ELF-1 (cell line): ENCODE measurements around the gene BCAR3.

Experiments
- DNase-seq: peaks from one replicate; pipeline ENCODE4 v3.0.0-alpha.2; 2016; ENCODE audit warnings: low read depth, low spot score

The BCAR3 gene

DNA sequence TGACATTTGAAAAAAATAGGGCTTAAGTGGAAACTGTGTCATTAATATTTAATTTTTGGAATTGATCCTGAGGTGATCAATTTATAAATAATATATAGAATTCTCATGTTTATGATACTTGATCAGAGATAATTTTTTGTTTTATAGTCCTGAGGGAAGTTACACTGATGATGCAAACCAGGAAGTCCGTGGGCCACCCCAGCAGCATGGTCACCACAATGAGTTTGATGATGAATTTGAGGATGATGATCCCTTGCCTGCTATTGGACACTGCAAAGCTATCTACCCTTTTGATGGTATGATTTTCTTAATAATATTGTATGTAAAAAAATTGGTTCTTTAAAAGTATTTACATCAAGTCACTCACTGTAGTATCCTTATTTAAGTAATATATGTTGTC, 132.5 kb downstream of the BCAR3 start:
- no peak for DNase-seq

DNA sequence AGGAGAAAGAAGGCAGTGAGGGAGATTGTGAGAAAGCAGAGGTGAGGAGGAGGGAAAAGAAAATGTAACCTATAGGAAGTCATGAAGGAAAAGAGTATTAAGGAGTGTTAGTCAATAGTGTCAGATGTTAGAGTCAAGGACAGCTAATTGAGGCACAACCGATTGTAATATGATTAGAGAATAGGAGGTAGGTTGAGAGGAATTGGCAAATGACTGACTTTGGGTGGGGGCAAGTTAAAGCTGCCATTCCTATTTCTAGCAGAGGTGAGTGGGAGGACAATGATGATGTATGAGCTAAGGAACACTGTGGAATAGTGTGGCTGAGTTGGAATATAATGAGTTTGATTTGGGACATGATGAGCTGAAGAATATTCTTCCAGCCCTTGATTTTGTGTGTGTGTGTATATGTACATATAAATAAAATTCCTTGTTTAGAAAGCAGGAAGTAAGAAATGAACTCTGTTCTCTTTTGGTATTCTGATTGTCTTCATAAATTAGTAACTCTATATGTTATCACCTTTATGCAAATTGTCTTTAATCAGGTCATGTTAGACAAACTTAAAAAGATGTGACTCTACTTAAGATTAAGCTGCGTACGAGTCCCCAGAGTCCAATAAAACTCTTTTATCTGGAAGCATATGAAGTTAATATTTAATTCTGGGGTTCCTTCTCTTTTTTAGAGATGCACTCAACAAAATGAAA, 135.3 kb downstream of the BCAR3 start:
- no peak for DNase-seq

DNA sequence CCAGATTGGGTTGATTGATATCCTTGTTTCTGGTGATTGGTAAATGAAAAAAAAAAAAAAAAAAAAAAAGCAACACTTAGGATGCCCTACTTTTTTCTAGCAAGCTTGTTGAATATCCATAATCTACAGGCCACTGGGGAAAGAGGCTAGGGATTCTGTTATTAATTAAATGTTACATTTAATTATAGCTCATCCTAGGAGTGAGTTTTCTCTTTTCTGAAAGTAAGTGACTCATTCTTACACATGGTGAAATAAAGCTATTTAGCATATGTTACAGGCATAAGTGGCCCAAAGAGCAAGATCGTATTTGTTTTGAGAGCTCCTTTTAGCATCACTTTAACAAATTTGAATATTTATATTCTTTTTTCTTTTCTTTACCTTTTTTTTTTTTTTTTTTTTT, 139.2 kb downstream of the BCAR3 start:
- DNase-seq, result no peak

DNA sequence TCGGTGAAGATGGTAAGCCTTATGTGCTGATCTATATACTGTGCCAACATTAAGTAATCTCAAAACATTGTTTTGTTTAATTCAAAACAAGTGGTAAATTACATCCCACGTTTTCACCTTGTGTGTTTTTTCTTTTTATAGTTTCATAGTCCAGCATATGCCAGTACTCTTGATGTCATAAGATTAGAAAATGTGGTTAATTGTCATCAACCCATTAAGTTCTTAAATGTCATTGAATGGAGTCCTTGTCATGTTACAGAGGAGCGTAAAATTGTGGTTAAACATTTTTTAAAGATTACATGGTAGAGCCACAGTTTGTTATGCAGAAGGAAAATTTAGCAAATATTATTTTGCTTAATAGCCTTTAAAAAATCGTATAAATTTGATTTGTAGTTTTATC, 140.6 kb downstream of the BCAR3 start:
- no peak for DNase-seq

DNA sequence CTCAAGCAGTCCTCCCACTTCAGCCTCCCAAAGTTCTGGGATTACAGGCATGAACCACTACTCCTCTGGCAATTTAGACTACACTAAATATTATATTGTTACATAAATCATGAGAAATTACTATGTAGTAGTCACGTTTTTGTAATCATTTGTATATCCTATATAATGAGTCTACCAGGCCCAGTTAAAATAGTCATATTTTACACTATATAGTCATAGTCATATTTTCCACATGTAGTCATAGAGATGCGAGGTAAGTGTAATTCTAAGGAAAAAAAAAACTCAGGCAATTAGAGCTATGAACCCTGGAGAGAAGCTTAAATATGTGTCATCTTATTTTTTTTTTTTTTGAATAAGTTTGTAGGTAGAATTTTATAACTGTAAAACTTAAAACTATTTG, 143.7 kb downstream of the BCAR3 start:
- no peak for DNase-seq

DNA sequence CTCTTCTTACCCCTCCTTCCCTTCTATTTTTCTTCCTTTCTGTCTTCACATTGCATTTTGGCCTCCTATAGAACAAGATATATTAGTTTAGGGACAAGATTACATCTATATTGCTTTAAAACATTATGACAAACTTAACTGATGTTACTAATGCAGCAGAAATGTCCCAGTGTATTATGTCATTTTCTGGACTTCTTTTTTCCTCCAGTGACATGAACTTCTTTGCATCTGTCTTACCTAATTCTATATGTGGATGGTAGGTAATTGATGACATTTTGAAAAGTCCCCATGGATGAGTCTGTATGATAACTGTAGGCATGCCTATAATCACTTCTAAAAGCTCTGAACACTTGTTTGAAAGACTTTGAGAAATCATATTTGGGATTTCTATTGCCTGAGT, 144.2 kb downstream of the BCAR3 start:
- DNase-seq, result no peak

DNA sequence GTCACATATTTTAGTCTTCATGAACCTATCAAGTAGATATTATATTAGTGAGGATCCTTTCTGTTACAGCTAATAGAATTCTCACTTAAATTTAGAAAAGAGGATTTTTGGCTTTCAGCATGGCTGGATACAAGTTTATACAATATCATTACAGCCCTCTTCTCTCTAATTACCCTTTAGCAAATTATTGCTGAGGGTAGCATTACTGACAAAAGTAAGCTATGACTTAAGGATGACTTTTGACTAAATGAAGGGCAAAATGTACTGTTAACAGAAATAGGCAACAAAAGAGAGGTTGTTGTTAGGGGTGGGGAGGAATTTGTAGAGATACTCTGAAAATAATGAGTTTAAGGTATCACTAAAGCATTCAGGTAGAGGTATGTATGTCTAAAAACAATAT, 148.0 kb downstream of the BCAR3 start:
- DNase-seq, result no peak

DNA sequence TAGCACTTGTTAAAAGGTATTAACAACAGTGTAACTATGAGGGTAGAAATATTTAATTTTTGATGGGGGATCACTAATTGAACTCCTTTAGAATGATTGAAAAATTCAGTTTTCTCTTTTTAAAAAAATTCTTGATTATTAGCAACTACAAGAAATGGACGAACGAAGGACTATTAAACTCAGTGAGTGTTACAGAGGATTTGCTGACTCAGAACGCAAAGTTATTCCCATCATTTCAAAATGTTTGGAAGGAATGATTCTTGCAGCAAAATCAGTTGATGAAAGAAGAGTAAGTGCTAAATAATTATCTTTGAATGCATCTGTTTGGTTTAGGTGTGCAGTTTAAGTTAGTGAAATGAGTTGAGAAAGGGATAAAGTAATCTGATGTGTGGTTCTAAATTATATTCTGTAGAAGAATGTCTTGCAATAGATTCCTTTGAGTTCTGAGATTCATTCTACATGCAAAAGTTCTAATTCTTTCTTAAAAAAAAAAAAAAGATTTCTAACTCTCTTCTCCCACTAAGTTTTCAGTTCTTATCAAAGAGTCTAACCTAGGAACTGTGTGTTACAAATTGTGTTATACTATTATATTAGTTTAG, 148.8 kb downstream of the BCAR3 start:
- DNase-seq, result no peak

DNA sequence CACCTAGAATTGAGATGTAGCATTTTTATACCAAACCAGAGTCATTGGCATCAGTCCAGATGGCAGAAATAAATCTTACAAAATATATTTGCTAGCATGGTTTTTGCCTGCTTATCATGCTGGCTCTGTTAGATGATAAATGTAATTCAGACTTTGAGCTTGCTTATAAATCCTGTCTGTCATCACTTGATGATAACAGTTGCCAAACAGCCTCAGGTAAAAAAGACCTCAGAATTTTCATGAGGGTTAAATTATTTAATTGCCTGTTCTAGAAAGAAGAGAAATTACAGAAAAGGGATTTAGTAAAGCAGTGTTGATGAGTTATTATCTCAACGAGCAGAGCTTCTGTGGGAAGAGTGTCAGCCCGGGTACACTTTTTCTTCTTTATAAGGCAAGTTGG, 150.4 kb downstream of the BCAR3 start:
- DNase-seq, result no peak

DNA sequence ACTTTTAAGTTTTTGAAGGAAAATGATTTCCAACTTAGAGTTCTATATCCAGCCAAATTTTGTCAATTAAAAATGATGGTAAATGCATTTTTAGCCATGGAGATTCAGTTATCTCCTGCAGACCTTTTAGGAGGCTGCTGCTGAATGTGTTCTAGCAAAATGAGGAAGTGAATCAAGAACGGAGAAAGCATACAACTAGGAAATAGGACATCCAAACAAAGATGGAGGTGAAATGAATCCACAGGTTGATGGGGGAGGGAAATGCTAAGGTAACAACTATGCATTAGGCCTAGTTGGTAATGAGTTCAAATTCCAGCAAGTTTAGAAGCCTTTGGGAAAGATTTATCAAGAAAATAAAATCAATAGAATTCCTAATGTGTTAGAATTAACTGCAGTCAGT, 153.2 kb downstream of the BCAR3 start:
- DNase-seq, result no peak

DNA sequence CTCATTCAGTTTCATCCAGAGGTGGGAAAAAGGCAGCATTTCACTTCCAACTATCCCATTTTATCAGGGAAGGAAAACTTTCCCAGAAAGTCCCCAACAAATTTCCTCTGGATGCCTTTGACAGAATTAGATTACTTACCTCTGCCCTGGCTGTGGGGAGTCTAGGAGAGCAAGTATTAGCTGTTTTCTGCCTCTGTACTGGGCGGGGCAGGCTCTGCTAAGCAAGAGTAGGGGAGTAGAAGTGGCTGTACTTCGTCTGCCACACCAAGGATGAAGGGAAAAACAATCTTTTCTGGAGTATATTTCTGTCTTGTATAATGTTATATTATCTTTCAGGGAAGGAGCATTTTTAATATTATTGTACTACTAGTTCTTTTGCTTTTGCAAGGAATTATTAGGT, 155.2 kb downstream of the BCAR3 start:
- DNase-seq, result no peak

DNA sequence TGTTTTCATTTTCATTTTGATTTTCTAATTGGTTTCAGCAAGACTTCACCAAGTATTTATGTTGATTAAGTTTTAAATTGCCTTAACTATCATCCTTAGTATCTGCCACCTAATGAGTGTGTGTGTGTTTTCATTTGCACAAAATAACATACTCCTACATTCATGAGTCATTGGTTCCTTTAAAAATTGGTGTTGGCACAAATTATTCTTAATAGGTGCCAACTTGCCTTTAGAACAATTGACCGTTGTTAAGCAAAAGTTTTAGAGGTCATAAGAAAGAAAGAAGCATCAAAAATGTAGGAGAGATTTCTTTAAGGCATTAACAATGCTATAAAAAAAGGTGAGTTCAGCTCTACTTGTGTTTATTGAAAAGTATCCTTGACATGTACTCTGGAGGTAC, 156.2 kb downstream of the BCAR3 start:
- no peak for DNase-seq

DNA sequence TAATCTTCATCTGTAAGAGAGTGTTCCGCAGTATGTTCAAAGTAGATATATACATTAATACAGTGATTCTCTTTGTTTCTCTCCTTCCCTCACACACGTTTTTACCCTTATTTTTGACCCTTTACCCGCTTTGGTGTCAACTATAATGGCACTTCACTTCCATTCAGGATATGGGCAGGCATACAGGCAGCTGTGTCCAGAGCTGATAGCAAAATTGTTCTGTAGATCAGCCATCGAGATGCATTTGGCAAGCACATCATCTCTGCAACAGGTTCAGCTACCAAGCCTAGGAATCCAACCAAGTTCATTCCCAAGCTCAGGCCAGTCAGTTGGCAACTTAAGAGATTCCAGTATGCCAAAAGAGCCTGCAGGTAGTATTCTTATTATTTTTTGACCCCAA, 158.9 kb downstream of the BCAR3 start:
- no peak for DNase-seq

DNA sequence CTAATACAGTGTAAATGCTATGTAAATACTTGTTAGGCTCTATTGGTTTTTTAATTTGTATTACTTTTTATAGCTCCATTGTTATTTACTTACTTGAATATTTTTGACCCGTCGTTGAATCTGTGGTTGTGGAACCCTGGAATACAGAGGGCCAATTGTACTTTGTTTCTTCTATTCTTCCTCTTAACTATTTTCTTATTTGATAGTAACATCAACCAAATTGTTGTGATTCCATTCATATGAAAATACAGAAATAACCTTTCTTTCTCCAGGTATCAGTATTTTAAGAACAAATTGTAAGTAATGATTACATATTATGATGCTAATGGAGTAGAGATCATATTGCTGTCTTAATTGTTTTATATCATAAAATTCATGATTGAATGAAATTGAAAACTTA, 160.0 kb downstream of the BCAR3 start:
- no peak for DNase-seq

DNA sequence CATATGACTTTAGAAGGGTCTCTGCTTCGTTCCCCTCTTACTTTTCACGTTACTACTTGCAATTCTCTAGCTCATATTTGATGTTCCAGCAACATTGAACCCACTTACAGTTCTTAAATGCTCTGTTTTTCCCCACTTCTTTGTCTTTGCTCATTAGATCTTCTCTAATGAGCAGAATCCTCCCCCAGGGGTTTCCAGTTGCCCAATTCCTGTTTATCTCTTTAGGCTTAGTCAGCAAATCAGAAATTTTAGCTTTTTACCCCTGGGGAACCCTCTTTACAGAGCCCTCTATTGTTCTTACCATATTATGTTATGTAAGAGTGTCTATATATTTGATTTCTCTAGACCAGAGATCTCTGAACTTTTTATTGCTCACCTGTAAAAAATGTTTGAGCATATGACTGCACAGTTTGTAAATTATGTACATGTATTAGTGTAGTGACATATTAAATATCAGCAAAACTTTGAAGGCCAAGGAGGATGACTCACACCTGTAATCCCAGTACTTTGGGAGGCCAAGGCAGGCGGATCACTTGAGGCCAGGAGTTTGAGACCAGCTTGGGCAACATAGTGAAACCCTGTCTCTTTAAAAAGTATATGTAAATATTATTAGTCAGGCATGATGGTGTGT, 162.3 kb downstream of the BCAR3 start:
- DNase-seq, result no peak

DNA sequence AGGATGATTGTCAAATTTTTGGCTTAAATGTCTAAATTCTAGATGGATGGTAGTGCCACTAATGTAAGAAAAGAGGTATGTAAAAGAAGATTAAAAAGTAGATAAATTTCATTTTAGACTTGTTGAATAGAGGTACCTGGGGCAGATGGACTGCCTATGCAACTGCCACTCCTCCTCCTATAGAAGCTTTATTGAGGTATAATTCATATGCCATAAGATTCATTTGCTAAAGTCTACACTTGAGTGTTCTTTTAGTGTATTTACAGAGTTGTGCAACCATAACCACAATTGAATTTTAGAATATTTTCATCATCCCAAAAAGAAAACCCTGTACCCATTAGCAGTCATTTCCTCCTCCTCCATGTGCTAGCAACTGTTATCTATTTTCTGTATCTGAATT, 163.1 kb downstream of the BCAR3 start:
- DNase-seq, result no peak

DNA sequence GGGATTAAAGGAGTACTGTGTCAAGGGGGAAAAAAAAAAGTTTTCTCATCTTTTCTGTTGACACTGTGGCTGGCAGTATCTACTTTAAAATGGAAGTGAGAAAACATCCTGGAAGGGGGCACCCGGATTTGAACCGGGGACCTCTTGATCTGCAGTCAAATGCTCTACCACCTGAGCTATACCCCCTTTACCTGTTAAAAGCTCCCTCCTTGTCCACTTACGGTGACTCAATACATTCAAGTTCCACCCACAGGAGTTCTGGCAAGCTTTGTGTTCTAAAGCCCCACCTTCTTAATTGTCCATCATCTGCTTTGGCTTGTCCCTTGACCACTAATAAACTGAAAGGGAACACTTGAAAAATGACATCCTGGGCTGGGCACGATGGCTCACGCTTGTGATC, 165.5 kb downstream of the BCAR3 start:
- DNase-seq, result peak; percentile 12
